GM19238 (cell line): ENCODE results near the gene EML2.
"Not testable (repeated sequence)": the region's sequence is repeated elsewhere in the genome, so short reads cannot be mapped to it uniquely, and the experiment has no call there.

Experiments used
- DNase-seq: peaks from one replicate; pipeline ENCODE4 v3.0.0; 2011; ENCODE audit warnings: low spot score; ENCODE audit not compliant: insufficient read length

Gene EML2

GRCh38 chr19:45616704-45617017, 22.5 kb downstream of the EML2 start:
- no peak for DNase-seq

- peak; percentile 55 for DNase-seq
Measured at GRCh38 chr19:45615795-45616703, 23.1 kb downstream of the EML2 start.

GRCh38 chr19:45615056-45615455, 24.1 kb downstream of the EML2 start:
- not testable (repeated sequence) for DNase-seq

- peak; percentile 61 for DNase-seq
Measured at GRCh38 chr19:45613926-45614725, 25.1 kb downstream of the EML2 start.

- DNase-seq, result no peak
Measured at GRCh38 chr19:45608948-45609347, 30.2 kb downstream of the EML2 start.

GRCh38 chr19:45607071-45608029, 31.8 kb downstream of the EML2 start:
- DNase-seq, result no peak

- no peak for DNase-seq
Measured at GRCh38 chr19:45601524-45602374, 37.4 kb downstream of the EML2 start, which contains the start of gene GPR4. TSS of gene GPR4 (minus strand) at chr19:45602212. CDS start at chr19:45591866, 10,346 bp downstream.

GRCh38 chr19:45601115-45601514, 38.1 kb downstream of the EML2 start:
- no peak for DNase-seq

GRCh38 chr19:45600340-45600885, 38.8 kb downstream of the EML2 start:
- no peak for DNase-seq

GRCh38 chr19:45599286-45599685, 39.9 kb downstream of the EML2 start:
- no peak for DNase-seq

GRCh38 chr19:45598267-45599001, 40.8 kb downstream of the EML2 start:
- no peak for DNase-seq

GRCh38 chr19:45597425-45598111, 41.6 kb downstream of the EML2 start:
- DNase-seq, result no peak

- DNase-seq, result no peak
Measured at GRCh38 chr19:45595814-45596213, 43.4 kb downstream of the EML2 start.

- no peak for DNase-seq
Measured at GRCh38 chr19:45593520-45593919, 45.7 kb downstream of the EML2 start.

GRCh38 chr19:45592366-45592765, 46.8 kb downstream of the EML2 start:
- no peak for DNase-seq

GRCh38 chr19:45591638-45592005, 47.6 kb downstream of the EML2 start:
- DNase-seq, result no peak

GRCh38 chr19:45591004-45591637, 48.1 kb downstream of the EML2 start:
- DNase-seq, result no peak

- DNase-seq, result no peak
Measured at GRCh38 chr19:45590300-45591003, 48.7 kb downstream of the EML2 start.
